Stimulated activated CD8-positive, alpha-beta memory T cell treated with anti-CD3 and anti-CD28 coated beads, Interleukin-15, amount 100 ng/mL, for 1 hour (primary cell): ENCODE data around the gene COL15A1.
A peak's percentile ranks its signal among the peaks of the same experiment; 100 is the strongest.
"Not testable (repeated sequence)": the region's sequence is repeated elsewhere in the genome, so short reads cannot be mapped to it uniquely, and the experiment has no call there.

Experiments
- DNase-seq: peaks from one replicate; pipeline ENCODE4 v3.0.0-alpha.2; 2020; ENCODE audit warnings: low read depth

COL15A1 gene

DNA sequence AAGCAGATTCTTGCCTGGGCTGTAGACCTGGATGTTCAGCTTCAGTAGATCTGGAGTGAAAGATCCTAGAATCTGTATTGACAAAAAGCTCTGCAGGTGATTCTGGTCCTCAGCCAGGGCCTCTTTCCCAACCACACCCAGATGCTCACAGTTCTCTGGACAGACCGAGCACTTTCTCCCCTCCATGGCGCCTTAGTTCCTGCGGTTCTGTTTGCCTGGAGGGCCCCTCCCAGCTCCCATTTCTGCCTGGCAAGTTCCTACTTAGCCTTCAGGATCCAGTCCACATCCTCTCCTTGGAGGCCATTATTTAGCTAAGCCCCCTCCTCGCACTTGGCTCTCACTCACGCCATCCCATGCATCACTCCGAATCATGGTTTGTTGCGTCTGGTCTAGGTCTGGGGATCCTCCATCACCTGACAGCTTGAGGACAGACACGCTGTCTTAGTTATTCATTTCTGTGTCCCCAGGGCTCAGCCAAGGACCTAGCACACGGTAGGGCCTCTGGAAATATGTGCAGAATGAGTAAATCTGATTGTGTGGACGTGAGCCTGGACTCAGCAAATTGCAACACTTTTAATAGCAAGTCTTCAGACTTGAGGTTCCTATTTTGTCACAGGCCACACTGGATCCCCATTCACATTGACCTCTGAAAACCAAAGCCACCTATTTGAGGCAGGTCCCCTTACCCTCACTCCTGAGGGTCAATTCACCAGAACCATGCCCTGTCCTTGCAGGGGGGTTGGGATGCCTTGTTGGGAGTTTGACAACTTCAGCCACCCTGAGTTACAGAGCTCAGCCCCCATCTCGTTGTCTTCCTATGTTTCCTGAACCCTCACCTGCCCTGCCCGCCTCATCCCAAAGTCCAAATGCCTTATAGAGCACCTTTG lies 50.7 kb downstream of the COL15A1 start:
- no peak for DNase-seq

DNA sequence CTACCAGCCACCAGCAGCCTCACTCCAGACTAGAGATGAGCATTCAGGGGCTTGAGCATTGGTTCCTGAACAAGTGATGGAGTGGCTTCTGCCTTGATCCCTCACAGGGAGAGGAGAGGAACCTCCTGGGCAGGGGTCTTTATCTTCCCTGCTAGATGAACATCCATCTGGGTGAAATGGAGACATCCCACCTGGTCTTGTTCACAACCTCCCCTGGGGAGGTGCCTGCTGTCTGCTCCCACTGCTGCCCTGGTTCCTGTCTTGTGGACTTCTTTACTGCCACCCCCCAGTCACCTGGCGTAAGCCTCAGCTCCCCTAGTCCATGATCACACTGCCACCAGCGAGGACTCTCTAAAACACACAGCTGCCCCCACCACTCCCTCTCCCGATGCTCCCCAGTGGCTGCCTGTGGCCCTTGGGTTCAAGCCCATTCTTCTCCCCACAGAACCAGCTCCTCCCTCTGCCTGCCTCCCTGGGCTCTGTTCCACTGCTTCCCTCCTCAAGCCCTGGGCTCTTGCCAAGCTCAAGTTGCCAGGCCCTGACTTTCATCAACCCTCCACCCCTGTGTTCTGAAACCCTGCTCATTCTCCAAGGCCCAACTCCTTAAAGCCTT lies 51.5 kb downstream of the COL15A1 start:
- DNase-seq: no peak

- DNase-seq: no peak
Observed at GRCh38 chr9:98995971-98996504, 52.3 kb downstream of the COL15A1 start.

DNA sequence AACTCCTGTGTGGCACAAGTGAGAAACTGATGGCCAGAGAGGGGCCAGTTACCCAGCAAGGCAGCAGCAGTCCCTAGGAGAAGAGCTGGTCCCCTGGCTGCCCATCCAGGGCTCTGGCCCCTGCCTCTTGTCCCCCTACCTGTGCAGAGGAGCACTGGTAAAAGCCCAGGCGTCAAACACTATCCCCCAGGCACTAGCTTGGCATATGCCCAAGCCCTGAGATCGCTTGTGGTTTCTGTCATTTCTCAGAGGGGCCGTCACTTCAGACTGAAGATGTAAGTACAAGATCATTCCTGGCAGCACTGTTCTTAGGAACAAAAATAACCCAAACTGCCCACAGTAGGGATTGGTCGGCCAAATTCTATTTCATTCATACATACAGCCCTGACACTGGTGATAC lies 53.9 kb downstream of the COL15A1 start:
- DNase-seq: no peak

DNA sequence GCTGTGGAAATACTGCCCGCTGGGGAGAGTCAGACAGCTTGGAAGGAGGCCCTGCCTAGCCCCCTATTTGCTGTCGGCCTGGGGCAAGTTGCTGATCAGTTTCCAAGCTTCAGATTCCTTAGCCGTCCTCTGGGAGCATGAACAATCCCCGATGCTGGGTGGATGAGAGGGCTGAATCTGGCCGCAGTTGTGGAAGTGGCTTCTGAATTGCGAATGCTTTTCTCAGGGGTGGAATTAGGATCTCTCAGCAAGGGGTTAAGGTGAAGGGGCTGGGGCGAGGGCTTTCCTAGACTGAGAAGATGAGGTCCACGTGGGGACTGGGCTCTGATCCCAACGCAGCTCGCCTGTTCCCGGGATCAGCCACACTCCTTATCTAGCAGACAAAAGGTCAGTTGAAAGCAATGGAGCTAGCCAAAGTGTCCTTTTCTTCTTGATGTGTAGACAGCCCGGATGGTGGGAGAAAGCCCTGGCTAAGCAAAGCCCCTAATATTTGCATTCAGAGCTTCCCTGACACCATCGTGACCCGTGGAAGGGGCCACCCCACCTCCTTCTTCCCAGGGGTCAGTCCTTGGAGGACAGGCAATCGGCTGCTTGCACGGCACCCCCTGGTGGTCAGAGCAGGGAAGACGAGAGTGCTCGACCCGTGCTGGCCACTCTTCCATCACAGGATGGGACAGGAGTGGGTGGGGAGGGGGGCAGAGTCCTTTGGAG lies 54.9 kb downstream of the COL15A1 start:
- DNase-seq: peak; percentile 23

- no peak for DNase-seq
Observed at GRCh38 chr9:98999152-98999525, 55.4 kb downstream of the COL15A1 start.

- peak; percentile 39 for DNase-seq
Observed at GRCh38 chr9:99000476-99001395, 57.0 kb downstream of the COL15A1 start.

DNA sequence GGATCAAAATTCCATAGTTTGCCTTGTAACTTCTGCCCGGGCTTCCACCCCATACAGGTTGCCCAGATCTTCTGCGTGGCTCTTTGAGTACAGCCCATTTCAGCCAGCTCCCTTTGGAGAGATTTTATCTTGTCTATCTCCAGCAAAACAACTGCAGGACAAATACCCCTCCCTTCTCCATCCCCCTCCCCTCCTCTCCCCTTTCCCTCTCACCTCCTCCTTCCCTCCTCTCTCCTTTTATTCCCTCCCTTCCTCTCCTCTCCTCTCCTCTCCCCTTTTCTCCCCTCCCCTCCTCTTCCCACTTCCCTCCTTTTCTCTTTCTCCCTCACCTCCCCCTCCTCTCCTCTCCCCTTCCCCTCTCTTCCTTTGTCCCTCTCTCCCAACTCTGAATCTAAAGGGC lies 58.2 kb downstream of the COL15A1 start:
- no peak for DNase-seq

DNA sequence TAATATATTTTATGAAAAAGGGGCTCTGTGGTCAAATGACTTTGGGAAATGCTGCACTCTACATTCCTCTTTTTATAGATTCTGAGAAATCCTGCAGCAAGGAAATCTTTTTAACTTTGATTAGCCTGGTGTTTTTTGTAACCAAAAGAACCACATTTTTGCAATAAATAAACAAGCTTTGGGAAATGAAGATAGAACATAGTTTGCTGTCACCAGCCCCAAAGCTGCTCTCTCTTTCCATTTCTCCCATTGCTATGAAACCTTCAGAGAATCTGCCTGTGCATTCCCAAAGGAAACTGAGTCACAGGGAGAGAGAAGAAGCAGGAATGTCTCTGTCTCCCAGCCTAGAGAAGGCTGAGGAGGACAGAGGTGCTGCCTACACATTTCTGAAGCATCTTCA lies 59.0 kb downstream of the COL15A1 start:
- DNase-seq: no peak

DNA sequence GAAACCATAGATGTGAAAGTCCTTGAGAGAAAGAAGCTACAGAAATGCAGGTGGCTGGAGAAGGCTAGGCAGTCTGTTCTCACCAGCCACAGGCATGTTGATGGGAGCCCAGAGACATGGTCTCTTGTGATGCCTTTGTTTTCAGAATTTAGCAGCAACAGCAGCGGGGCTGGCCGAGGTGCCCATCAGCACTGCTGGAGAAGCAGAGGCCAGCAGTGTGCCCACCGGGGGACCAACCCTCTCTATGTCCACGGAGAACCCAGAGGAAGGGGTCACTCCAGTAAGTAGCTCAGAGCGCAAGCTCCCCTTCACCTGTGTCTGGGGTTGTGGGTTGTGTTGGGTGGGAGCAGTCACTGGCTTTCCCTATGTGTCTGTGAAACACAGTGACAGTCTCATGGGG lies 59.6 kb downstream of the COL15A1 start:
- DNase-seq: no peak

- DNase-seq: no peak
Observed at GRCh38 chr9:99004115-99004514, 60.4 kb downstream of the COL15A1 start.

DNA sequence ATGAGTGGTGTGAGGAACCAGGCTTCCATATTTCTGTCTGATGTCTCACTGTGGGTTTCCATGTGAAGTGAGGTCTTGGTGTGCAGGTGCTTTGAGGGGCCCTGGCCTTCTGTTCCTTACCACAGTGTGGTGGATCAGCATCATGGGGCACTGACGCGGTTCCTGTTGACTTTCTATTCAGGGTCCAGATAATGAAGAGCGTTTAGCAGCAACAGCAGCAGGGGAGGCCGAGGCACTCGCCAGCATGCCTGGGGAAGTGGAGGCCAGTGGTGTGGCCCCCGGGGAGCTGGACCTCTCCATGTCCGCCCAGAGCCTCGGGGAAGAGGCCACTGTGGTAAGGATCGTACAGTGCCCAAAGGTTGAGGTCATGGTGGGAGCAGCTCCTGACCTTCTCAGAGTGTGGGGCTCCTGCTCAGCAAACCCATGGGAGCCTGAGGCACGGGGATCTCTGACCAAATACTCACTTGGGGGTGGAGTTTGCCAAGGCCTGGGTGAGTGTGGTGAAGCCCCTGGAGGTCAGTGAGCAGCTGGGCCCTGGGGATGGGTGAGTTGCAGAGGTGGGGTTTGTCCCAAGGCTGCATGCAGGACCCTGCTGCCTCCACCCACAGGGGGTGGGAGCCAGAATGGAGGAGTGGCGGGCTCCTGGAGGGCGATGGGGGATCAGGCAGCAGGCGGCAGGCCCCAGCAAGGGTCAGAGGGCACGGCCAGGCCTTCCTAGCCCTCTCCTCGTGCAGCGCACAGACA lies 61.2 kb downstream of the COL15A1 start:
- DNase-seq: no peak

GRCh38 chr9:99005651-99006050 lies 61.9 kb downstream of the COL15A1 start:
- no peak for DNase-seq

GRCh38 chr9:99006511-99006910 lies 62.8 kb downstream of the COL15A1 start:
- DNase-seq: no peak

DNA sequence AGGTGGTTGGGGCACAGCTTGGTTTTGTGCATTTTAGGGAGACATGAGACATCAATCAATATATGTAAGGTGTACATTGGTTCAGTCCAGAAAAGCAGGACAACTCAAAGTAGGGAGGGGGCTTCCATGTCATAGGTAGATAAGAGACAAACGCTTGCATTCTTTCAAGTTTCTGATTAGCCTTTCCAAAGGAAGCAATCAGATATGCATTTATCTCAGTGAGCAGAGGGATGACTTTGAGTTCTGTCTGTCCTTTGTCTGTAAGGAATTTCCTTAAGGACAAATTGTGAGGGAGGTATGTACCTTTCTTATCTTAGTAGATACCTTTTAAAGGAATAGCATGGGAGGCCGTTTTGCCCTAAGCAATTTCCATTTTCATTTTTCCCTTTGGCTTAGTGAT lies 63.3 kb downstream of the COL15A1 start:
- no peak for DNase-seq

- DNase-seq: no peak
Observed at GRCh38 chr9:99008203-99008602, 64.5 kb downstream of the COL15A1 start.

- DNase-seq: not testable (repeated sequence)
Observed at GRCh38 chr9:99010393-99010792, 66.7 kb downstream of the COL15A1 start.

DNA sequence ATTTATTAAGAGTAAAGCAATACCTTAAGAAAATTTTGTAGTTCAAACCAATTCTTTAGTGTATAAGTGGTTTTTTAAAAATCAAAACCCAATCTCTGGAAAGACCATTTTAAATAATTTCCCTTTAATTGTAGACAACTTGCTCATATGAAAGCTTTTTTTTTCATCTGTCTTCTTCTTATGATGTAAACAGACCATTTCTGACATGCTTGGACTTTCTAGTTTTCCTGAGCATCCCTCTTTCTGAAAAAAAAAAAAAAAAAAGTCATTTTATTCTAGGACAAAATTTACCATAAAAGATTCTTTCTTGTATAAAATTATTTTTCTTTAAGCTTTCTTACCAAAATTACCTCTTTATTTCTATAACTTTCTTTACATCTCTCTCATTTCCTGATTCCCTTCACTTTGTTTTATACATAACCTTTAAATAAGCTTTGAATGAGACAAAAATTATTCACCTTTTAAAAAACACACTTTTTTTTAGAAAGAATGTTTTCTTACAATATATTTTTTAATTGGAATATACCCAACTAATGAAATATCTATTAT lies 67.5 kb downstream of the COL15A1 start:
- DNase-seq: no peak

- DNase-seq: no peak
Observed at GRCh38 chr9:99012957-99013512, 69.3 kb downstream of the COL15A1 start.

DNA sequence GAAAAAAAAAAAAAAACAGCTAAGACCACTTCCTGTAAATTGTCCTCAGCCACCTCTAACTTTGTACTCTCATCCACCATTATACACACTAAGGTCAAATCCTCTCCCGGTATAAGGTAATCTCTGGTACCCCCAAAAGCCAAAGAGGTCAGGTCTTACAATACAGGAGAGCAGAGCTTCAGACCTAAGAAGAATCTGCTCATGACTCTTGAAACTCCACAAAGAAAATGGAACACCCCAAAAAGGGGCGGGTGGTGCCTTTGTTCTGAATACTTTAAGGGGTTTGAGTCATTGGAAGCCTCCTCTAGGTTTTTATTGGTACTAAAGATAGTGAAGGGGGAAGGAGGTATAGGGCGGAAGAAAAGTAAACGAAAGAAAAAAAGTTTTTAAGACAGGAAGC lies 69.8 kb downstream of the COL15A1 start:
- DNase-seq: no peak
